NK-92 (cell line): ENCODE results near the gene SLC30A4.

Experiments used
- DNase-seq: peaks from one replicate; lab custom pipeline; 2025; ENCODE audit not compliant: unreplicated experiment; lab: John Stamatoyannopoulos, UW

The SLC30A4 gene

DNA sequence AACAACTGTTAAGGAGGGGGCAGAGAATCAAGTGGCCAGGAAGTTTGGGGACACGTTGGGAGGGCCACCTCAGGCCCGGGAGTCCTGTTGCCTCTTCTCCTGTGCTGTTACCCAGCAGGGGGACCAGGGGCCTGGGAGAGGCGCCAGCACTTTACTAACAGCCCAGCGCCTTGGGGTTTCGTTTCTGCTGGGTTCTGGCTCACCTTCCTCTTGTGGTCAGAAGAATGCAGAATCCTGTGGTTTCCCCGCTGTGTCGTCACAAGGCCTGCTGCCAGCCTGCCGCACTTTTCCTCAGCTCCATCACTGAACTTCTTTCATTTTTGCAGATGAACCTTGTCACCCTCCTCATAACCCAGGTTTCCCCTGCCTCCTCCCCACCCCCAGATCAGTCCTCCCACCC, 67.7 kb downstream of the SLC30A4 start:
- no peak for DNase-seq

DNA sequence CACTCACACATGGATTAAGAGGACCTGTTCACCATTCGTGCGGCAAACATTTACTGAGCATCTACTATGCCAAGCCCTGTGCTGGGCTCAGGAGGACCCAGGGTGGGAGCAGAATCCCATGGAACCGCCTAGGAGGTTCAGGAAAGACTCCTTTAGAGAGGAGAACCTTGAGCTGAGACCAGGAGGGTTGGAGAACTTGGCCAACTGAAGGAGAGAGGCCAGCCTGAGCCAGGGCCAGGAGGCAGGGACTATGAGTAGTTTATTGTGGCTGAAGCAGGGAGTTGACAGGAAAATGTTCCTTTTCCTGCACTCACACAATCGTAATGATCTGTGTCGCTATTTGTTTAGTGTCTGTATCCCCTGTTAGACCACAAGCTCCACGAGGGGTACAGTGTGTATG, 71.3 kb downstream of the SLC30A4 start:
- DNase-seq = no peak

DNA sequence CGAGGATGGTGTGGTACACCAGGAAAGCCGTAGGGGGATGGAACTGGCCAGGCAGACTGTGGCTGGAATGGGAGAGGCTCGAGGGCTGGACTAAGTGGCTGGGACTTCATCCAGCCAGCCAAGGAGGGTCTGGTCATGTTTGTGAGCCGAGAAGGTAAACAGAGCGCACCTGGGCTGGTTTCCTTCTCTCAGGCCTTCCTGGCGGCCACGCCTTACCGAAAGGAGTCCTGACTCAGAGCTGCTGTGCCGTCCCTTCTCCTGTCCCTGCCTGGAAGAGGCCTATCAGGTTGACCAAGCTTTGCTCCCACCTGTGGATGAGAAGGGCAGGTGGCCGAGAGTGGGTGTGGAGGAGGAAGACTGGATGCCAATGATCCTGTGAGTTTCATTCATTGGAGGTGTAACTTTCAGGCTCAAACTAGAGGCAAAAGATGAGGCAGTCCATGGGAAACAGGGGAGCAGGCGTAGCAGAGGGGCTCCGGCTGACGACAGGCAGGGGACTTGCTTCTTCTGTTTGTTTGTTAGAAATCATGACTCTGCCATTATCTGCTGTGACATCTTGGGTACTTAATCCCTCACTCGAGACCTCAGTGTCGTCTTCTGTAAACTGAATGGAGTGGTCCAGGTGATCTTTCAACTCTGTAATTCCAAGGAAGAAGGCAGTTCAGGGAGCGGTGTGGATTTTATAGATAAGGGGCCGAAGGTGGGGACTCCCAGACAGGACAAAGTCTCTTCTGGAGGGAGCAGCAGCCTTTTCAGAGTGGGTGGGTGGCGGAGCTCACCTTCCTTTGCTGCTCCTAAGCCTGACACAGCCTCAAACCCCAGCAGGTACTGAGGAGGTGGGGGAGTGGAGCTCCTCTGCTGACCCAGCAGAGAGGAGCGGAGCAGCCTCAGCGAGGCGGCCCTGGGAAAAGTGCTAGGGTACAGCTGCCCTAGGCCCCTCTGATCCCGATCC, 72.4 kb downstream of the SLC30A4 start:
- no peak for DNase-seq

DNA sequence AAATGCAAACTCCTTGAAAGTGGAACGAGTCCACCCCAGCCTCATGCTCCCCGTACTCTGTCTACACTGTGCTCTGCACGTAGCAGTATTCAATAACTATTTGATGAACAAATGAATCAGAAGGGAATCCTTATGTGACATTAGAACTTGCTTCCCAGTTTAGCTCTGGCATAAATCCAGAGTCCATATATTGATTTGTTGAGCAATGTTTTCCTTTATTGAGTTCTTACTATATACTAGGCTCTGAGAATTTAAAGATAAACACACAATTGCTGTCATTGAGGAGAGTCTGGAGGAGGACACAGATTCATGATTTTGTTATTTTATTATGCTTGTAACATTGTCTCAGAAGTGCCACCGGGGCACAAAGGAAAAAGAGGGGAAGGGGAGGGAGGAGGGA, 73.2 kb downstream of the SLC30A4 start:
- no peak for DNase-seq

DNA sequence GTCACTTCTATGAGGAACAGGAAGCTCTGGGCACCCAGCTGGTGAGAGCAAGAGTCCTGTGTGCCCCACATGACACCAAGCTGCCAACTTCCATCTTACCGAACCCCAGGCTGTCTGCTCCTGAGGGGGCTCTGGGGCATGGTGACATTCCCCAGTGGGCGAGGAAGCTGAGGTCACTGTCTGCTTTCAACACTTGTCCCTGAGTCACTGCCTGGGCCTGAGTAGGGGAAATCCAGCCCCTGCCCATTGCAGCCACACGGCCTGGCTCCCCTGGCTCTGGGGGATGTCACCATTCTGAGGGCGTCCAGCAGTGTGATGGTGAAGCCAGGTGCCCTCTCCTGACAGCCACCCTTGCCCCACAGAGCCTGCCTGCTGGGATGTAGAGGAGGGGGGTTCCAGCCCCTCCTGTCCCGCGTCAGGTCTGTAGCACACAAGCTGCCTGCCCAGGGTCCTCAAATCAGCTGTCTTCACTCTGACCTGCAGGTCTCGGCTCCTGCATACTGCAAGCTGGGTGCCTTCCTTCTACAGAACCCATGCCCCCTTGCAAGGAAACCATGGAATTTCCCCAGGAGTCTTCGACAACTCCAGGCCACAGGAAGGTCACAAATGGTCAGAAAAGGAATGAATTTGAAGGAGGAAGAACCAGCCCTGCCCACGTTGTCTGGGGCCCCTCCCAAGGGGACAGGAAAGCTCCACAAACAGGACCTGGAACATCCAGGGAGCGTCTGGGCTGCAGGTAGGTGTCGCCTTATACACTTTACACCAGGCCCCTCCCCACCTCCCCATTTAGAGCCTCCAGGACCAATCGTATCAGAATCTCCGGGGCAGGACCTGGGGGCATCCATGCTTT, 74.3 kb downstream of the SLC30A4 start:
- DNase-seq = no peak

DNA sequence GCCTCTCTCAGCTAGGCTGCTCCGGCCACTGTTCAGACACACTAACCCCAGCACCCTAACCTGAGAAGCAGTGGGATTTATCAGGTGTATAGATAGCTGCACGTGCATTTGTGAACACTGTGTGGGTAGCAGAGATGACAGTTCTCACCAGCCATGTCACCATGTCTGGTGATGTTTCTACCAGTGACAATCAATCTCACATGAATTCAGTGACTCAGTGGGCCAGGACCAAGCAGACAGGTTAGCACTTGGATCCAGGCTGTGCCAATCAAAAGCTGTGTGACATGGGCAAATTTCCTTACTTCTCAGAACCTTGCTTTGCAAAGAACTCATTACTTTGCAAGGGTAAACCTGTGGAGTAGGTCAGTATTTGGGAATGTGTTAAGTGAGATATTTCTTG, 78.9 kb downstream of the SLC30A4 start:
- DNase-seq = no peak

DNA sequence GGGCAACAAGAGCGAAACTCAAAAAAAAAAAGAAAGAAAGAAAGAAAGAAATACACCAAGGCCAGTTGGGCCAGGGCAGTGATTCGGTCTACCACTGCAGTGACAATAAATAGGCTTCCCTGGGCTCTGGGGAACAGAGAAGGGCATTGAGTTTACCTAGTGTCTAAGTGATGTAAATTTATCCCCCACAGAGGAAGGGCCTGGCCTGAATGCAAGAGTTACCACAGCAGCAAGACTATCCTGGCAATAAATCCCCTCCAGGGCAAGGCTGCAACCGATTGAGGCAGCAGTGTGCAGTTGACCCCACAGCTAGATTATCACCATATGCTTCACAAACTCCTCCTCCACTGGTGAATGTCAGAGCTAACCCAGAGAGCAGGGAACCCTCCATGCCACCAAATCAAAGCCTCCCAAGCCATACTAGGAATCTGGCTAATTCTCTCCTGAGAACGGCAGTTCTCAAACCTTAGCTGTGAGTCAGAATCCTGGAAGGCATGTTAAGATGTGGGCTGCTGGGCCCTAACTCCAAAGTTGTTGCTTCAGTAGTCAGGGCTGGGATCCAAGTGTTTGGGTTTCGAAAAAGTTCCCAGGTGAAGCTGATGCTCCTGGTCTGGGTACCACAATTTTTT, 79.9 kb downstream of the SLC30A4 start:
- no peak for DNase-seq

DNA sequence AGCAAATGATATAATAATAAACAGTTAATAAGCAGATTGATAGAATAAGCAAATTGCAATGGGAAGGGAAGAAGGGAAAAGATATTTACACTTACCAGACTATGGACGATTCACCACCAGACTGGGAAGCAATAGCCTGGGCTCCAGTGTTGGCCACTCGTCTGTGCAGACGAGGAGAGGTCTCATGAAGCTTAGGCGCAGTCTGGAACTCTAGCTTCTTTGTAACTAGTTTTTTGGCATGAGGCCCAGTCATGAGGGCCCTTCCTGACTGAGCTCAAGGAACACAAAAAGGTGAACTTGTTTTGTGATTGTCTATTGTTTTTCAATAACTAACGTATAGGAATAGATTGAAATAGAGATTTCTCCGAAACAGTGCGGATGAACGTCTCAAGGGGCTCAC, 80.9 kb downstream of the SLC30A4 start:
- no peak for DNase-seq

DNA sequence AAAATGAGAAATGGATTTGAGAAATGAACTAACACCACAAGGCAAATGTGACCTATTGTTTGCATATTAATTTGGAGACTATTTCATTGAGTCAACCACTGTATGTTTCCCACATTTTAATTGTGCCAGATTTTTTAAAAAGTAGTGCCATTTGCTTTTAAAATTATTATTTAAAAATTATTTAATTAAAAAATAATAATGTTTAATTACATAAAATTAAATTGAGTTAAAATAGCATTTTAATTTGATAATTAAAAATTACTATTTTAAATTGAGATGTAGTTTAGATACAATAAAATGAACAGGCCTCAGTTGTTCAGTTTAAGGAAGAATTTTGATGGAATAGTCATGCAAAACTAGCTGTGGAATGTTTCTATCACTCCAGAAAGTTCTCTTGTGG, 81.5 kb downstream of the SLC30A4 start:
- no peak for DNase-seq

DNA sequence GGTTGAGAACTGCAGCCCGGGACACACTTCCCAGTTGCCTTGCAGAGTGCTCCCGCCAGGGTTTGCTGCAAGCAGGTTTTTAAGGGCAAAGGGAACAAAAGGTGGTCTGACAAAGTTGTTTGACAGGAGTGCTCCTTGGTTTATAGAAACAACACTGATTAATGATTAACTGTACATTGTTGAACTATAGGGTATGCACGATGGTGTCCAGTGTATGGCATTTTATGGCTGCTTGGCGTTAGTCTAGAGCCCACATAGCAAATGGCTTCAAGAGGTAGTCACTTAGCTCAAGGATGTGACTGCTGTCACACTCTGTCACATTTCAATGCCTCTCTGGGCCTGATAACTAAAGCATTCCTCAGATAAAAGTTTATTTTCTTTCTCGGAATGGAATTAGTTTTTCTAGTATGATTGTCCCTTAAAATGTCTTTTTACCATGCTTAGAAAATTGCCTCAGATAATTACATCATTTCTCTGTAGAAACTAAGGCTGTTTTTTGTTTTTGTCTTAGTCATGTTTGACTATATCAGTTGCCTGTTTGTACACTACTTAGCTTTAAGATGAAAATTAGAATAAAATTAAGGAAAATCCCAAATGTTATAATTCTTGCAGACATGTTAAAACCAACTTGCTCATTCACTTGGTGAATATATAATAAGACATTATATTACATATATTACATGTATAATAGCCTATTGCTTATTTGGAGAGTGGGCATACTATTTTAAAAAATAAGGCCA, 82.9 kb downstream of the SLC30A4 start:
- no peak for DNase-seq

DNA sequence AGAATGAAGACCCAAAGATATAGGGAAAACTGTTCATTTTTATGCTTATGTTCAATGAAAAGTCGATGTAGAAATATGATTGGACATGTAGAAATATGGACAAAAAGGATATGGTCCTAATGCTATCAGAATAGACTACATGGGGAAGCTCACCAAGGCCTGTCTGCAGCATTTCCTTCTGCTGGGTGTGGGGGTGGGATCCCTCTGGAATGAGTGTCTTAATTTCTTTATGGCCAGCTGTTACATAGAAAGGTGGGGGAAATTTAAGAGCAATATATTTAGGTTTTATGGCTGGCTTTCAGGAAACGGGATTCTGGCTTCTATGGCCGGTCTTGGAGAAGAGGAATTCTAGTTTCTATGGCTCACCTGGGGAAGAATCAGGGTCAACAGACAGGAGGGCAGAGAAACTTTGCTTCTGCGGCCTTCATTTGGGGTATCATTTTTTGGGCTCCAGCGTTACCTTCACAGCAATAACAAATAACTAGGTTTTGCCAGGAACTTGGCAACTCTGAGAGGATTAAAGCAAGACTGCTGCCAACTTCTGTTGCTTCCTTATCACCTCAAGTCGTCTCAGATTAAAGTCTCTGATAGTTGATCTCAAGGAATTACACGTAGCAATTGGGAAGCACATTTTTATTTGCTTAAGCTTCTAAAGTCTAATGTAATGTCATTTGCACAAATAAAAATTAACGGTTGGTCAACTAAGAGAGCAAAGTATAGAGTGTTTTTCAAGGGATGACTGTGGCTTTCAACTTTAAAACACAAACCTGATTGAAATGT, 87.2 kb downstream of the SLC30A4 start:
- DNase-seq = no peak

DNA sequence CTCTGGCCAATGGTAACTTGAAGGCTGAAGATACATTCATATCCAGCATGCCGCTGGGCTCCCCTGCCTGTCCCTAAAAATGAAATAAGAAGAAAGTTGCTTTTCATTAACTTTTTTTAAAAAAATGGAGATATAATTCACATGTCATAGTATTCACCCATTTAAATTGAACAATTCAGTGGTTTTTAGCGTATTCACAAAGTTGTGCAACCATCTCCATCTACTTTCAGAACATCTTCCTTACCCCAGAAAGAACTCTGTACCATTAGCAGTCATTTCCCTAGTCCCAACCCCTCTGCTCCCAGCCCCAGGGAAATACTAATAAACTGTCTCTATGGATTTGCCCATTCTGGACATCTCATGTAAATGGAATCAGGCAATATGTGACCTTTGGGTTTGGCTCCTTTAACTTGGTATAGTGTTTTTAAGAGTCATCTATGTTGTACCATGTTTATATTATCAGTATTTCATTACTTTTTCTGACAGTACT, 88.4 kb downstream of the SLC30A4 start:
- no peak for DNase-seq

DNA sequence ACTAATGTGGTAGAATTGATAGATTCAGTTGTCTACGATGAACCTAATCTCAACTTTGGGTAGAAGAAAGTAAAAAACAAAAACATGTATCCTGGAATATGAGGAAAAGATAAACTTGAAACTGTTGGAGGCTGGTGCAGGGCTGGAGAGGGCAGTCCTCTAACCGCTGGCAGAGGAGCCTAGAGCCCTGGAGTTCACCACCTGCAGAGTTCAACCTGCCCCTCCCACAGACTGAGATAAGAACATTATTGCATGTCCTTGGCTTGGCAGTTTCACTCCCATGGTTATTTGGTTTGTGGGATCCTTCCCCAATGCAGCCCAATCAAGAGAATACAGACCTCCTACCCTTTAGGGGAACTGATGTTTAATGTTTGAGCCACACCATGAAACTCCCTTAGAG, 91.0 kb downstream of the SLC30A4 start:
- no peak for DNase-seq

DNA sequence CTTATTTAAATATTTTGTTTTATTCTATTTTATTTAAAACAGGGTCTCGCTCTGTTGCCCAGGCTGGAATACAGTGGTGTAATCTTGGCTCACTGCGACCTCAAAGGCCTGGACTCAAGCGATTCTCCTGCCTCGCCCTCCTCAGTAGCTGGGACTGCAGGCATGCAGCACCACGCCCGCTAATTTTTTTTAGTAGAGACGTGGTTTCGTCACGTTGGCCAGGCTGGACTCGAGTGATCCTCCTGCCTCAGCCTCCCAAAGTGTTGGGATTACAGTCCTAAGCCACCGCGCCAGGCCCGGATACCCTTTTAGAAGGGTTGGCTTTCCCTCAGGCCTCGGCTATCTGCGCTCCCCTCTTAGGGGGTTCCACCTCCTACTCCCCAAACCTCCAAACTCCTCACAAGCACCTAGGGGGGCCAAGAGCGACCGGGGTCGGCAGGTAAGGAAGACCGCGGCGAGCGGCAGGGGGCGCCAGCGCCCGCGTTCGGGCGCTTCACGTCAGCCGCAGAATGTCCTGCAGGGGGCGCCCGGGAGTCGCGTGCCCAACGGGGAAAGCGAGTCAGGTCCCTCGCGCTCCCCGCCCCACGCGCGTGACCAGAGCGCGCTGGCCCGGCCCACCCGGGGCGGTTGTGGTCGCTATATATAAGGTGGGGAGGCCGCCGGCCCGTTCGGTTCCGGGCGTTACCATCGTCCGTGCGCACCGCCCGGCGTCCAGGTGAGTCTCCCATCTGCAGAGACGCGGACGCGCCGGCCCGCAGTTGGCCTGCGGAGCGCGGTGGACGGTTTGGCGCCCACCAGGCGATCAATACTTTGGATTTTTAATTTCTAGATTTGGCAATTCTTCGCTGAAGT, 92.4 kb downstream of the SLC30A4 start:
- peak; percentile 19 for DNase-seq
